Gastroesophageal sphincter (tissue), 3 donors: ENCODE results near the gene IRF2.

ENCODE experiments used
- POLR2A ChIP-seq, 2 donors: fragments of 450-650 bp; IDR thresholded peaks; one replicate each; pipeline ENCODE4 v1.6.1; 2017; ENCODE audit warnings: antibody characterized with exemption in 2 of 2, mild to moderate bottlenecking in 2 of 2, moderate library complexity in 1 of 2
- TF ChIP-seq, protein P1 (sequence below), 4 experiments: fragments of 200-600 bp in 2 of 4; fragments of 450-650 bp in 2 of 4; sonication (generic) in 1 of 4; IDR thresholded peaks; one replicate each; pipeline ENCODE4 v1.5.1; 2017 to 2019; ENCODE audit warnings: antibody characterized with exemption in 4 of 4, mild to moderate bottlenecking in 2 of 4, moderate library complexity in 2 of 4

GRCh38 chr4:184419976-184420375 lies 54.4 kb downstream of the IRF2 start:
- TF ChIP-seq, protein P1, sequence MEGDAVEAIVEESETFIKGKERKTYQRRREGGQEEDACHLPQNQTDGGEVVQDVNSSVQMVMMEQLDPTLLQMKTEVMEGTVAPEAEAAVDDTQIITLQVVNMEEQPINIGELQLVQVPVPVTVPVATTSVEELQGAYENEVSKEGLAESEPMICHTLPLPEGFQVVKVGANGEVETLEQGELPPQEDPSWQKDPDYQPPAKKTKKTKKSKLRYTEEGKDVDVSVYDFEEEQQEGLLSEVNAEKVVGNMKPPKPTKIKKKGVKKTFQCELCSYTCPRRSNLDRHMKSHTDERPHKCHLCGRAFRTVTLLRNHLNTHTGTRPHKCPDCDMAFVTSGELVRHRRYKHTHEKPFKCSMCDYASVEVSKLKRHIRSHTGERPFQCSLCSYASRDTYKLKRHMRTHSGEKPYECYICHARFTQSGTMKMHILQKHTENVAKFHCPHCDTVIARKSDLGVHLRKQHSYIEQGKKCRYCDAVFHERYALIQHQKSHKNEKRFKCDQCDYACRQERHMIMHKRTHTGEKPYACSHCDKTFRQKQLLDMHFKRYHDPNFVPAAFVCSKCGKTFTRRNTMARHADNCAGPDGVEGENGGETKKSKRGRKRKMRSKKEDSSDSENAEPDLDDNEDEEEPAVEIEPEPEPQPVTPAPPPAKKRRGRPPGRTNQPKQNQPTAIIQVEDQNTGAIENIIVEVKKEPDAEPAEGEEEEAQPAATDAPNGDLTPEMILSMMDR (IDR thresholded peaks at IDR 0.05) = no peak
- no peak for TF ChIP-seq POLR2A (IDR thresholded peaks at IDR 0.05)
